Vagina (tissue), 2 donors: ENCODE data around the gene ADD3. TPM values are rescaled to one million over a fixed set of nuclear protein-coding genes. Genes with fewer than 3 reads are reported as not detected.
A peak's percentile ranks its signal among the peaks of the same experiment; 100 is the strongest.

ENCODE experiments used
- DNase-seq, 2 donors: peaks; one replicate each; pipeline ENCODE4 v3.0.0-alpha.2; 2017; ENCODE audit errors: extremely low spot score in 2 of 2
- H3K27ac ChIP-seq: fragments of 200-600 bp; sonication (generic); one replicate; pipeline ENCODE4 v1.5.1; 2019
- H3K27me3 ChIP-seq: fragments of 200-600 bp; sonication (generic); one replicate; pipeline ENCODE4 v1.5.1; 2019
- H3K36me3 ChIP-seq, 2 donors: fragments of 200-600 bp; sonication (generic); one replicate each; pipeline ENCODE4 v1.5.1; 2017 to 2019
- H3K4me1 ChIP-seq: fragments of 200-600 bp; sonication (generic); one replicate; pipeline ENCODE4 v1.5.1; 2019
- H3K4me3 ChIP-seq, 2 donors: fragments of 200-600 bp; sonication (generic); 1 replicate in 1 of 2; 2 replicates in 1 of 2; pipeline ENCODE4 v1.5.1; 2016 to 2019
- H3K9me3 ChIP-seq: fragments of 200-600 bp; sonication (generic); one replicate; pipeline ENCODE4 v1.5.1; 2019
- POLR2A ChIP-seq, 2 donors: fragments of 450-650 bp; IDR thresholded peaks; one replicate each; pipeline ENCODE4 v1.6.1; 2017; ENCODE audit warnings: antibody characterized with exemption in 2 of 2, mild to moderate bottlenecking in 2 of 2, moderate library complexity in 2 of 2
- POLR2AphosphoS5 ChIP-seq, 2 donors: sonication (generic); formaldehyde crosslinking; IDR thresholded peaks; one replicate each; pipeline ENCODE4 v1.9.0; 2017; ENCODE audit warnings: antibody characterized with exemption in 2 of 2, mild to moderate bottlenecking in 2 of 2, low read depth in 1 of 2; ENCODE audit not compliant: insufficient read depth in 1 of 2
- intact Hi-C: fragments of 100-400 bp; cut with DNase I; formaldehyde crosslinking; loops from one replicate; pipeline ENCODE4 v1.15.1; 2023
- total RNA-seq: library from RNA; depleted of rRNA; stranded (reverse); fragments of >200 nt; gene quantifications from one replicate; pipeline ENCODE4 v1.2.3, GENCODE V29; 2016
- TF ChIP-seq, protein P1 (sequence below), 3 experiments: fragments of 450-650 bp in 2 of 3; fragments of 200-600 bp in 1 of 3; sonication (generic) in 1 of 3; IDR thresholded peaks; one replicate each; pipeline ENCODE4 v1.5.1; 2017 to 2019; ENCODE audit warnings: antibody characterized with exemption in 3 of 3, mild to moderate bottlenecking in 2 of 3, moderate library complexity in 2 of 3

Gene ADD3
- total RNA-seq, 1 donor from 2014 or later = 114 TPM

DNA sequence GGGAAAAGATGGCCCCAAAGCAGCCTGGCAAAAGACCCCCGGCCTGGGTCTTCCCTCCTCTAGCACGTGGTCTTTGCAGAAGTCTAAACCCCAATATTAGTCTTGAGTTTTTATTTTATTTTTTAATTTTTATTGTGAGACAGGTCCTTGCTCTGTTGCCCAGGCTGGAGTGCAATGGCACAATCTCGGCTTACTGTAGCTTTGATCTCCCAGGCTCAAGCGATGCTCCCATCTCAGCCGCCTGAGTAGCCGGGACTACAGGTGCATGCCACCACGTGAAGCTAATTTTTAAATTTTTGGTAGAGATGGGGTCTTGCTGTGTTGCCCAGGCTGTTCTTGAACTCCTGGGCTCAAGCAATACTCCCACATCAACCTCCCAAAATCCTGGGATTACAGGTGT, 159.4 kb downstream of the ADD3 start:
- peaks cover 19% of the 10 kb centered on the region for H3K4me1 ChIP-seq
- no peaks in the 10 kb centered on the region for H3K36me3 ChIP-seq
- H3K27me3 ChIP-seq = no peaks in the 10 kb centered on the region
- TF ChIP-seq POLR2AphosphoS5 (IDR thresholded peaks at IDR 0.05; ENCODE audit: insufficient read depth in 1 of 2, low read depth in 1 of 2) (no peak), POLR2A (IDR thresholded peaks at IDR 0.05) (no peak)
- TF ChIP-seq, protein P1, sequence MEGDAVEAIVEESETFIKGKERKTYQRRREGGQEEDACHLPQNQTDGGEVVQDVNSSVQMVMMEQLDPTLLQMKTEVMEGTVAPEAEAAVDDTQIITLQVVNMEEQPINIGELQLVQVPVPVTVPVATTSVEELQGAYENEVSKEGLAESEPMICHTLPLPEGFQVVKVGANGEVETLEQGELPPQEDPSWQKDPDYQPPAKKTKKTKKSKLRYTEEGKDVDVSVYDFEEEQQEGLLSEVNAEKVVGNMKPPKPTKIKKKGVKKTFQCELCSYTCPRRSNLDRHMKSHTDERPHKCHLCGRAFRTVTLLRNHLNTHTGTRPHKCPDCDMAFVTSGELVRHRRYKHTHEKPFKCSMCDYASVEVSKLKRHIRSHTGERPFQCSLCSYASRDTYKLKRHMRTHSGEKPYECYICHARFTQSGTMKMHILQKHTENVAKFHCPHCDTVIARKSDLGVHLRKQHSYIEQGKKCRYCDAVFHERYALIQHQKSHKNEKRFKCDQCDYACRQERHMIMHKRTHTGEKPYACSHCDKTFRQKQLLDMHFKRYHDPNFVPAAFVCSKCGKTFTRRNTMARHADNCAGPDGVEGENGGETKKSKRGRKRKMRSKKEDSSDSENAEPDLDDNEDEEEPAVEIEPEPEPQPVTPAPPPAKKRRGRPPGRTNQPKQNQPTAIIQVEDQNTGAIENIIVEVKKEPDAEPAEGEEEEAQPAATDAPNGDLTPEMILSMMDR (IDR thresholded peaks at IDR 0.05) = no peak
- peak in 1 of 2 donors; percentile 55 for DNase-seq
- H3K4me3 ChIP-seq = no peak overlapping the region
- intact Hi-C loops = no loop called here
- no peaks in the 10 kb centered on the region for H3K9me3 ChIP-seq
- no peak overlapping the region for H3K27ac ChIP-seq

DNA sequence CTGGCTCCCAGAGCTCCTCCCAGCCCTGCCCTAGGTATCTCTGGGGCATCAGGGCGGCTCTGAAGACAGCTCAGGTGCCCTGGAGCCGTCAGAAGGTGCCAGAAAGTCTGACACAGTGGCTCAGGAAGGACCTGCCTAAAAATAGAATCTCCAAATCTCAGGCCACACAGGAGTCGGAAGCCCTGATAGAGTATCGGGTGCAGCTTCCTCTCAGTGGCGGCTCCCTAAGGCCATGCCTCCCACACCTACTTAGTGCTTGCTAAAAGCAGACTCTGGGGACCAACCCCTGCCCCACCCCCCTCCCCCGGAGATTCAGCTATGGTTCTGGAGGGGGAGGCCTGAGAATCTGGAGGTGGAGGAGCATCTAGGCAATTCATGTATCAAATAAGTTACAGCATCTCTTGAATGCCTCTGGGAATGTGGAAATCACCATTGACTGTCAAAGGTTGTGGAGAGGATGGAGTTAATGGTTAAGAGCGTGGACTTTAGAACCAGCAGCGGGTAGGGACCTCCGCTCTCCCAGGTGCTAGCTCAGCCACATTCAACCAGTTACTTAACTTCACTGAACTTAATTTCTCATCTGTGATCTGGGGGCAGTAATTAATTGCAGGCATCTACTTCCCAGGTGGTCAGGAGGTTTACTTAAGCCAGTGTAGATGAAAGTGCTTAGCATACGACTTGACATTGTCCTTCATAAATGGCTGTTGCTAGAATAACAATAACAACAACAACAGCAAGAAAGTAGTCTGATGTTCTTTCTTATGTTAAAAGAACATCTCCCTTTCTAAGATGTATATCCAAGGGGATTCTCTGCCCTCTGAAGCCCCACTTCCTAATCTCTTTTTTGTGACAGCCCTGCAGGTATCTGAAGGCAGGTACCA, 161.1 kb downstream of the ADD3 start:
- H3K9me3 ChIP-seq = no peaks in the 10 kb centered on the region
- H3K27ac ChIP-seq = no peak overlapping the region
- intact Hi-C loops = no loop called here
- peak in 1 of 2 donors; percentile 91 for DNase-seq
- TF ChIP-seq POLR2AphosphoS5 (IDR thresholded peaks at IDR 0.05; ENCODE audit: insufficient read depth in 1 of 2, low read depth in 1 of 2) (no peak), POLR2A (IDR thresholded peaks at IDR 0.05) (no peak)
- TF ChIP-seq, protein P1 (IDR thresholded peaks at IDR 0.05) = no peak
- H3K27me3 ChIP-seq = no peaks in the 10 kb centered on the region
- H3K4me1 ChIP-seq = peaks cover 19% of the 10 kb centered on the region
- no peak overlapping the region for H3K4me3 ChIP-seq
- no peaks in the 10 kb centered on the region for H3K36me3 ChIP-seq

DNA sequence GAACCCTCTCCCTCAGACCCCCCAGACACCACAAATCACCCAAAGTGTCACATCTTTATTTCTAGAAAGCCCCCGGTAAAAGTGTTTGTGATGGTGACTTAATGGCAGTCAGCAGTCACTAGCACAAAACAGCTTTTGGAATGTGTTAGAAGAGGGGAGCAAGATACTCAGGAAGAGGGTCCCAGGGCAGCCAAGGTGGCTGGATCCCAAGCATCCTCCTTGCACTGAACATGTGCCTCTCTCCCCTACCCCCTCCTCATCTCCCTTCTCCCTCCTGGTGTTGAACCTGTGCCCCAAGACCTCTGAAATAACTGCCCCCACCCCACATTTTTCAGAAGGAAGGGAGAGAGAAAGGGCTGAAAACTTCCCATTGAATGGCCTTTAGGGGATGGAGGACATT, 161.8 kb downstream of the ADD3 start:
- H3K4me1 ChIP-seq = peaks cover 19% of the 10 kb centered on the region
- H3K36me3 ChIP-seq = no peaks in the 10 kb centered on the region
- no peaks in the 10 kb centered on the region for H3K27me3 ChIP-seq
- TF ChIP-seq POLR2AphosphoS5 (IDR thresholded peaks at IDR 0.05; ENCODE audit: insufficient read depth in 1 of 2, low read depth in 1 of 2) (no peak), POLR2A (IDR thresholded peaks at IDR 0.05) (no peak)
- TF ChIP-seq, protein P1 (IDR thresholded peaks at IDR 0.05) = no peak
- no peak overlapping the region for H3K27ac ChIP-seq
- peak in 1 of 2 donors; percentile 40 for DNase-seq
- no peaks in the 10 kb centered on the region for H3K9me3 ChIP-seq
- intact Hi-C loops = no loop called here
- no peak overlapping the region for H3K4me3 ChIP-seq

DNA sequence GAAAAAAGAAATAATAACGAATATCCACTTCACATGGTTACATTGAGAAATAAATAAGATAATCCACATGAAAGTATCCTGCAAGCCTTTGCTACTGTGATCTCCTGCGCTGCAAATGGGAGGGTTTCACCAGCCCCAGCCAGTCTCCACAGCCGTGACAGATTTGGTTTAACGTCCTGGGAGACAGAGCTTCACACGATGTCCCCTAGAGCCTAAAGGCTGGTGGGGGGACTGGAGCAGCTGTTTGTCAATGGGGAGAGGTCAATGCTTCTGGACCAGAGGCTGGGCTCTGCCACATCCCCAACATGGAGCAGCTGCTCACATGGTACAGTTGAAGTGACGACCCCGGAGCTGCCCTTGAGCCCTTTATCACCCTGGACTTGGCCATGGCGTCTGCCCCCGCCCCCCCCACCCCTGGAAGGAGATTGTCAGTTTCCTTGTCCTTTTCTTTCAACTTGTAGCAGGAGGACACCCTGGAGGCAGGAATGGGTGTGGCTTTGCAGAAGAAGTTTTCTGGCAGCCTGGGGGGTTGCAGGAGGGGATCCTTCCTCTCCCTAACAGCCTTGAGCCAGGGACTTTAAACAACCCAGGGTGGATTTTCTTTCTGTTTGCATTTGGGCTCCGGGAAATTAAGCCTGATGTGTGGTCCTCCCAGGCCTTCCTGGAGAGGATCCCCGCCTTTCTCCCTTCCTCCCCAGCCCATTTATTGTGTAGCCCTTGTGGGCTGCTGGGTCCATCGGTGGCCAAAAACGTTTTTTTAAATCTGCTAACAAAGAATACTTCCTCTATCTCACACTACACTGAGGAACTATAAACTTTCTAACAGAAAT, 162.6 kb downstream of the ADD3 start:
- TF ChIP-seq POLR2A (IDR thresholded peaks at IDR 0.05) = no peak
- no peak for TF ChIP-seq POLR2AphosphoS5 (IDR thresholded peaks at IDR 0.05; ENCODE audit: insufficient read depth in 1 of 2, low read depth in 1 of 2)
- TF ChIP-seq, protein P1 (IDR thresholded peaks at IDR 0.05) = no peak
- Histone ChIP-seq H3K4me3 (no peak overlapping the region), H3K9me3 (no peaks in the 10 kb centered on the region), H3K27ac (no peak overlapping the region), H3K36me3 (no peaks in the 10 kb centered on the region), H3K27me3 (no peaks in the 10 kb centered on the region), H3K4me1 (peaks cover 19% of the 10 kb centered on the region)
- intact Hi-C loops = no loop called here
- peak; percentile 61 to 78 for DNase-seq
